ENCODE results near the gene AIFM1.

AIFM1 gene

GRCh38 chrX:130170752-130171445 lies 5.3 kb upstream of the AIFM1 start:
- peak; percentile 11 for DNase-seq (ENCODE audit: low read depth, low spot score)

- DNase-seq (ENCODE audit: low read depth, low spot score), result no peak
These were observed 1.4 kb upstream of the AIFM1 start for GRCh38 chrX:130167040-130167439.

- no peak for DNase-seq (ENCODE audit: low read depth, low spot score)
These were observed 799 bp upstream of the AIFM1 start for GRCh38 chrX:130166503-130166777.

GRCh38 chrX:130165181-130165702 lies 399 bp downstream of the AIFM1 start:
- DNase-seq (ENCODE audit: low read depth, low spot score), result no peak

- no peak for DNase-seq (ENCODE audit: low read depth, low spot score)
These were observed 2.2 kb downstream of the AIFM1 start for GRCh38 chrX:130163398-130163797.

- no peak for DNase-seq (ENCODE audit: low read depth, low spot score)
These were observed 3.4 kb downstream of the AIFM1 start for GRCh38 chrX:130162094-130162735.

GRCh38 chrX:130159776-130160175 lies 5.9 kb downstream of the AIFM1 start:
- DNase-seq (ENCODE audit: low read depth, low spot score), result no peak

- DNase-seq (ENCODE audit: low read depth, low spot score), result no peak
These were observed 7.3 kb downstream of the AIFM1 start for GRCh38 chrX:130158311-130158710.

GRCh38 chrX:130155564-130155963 lies 10.1 kb downstream of the AIFM1 start:
- no peak for DNase-seq (ENCODE audit: low read depth, low spot score)

- DNase-seq (ENCODE audit: low read depth, low spot score), result no peak
These were observed 18.0 kb downstream of the AIFM1 start for GRCh38 chrX:130147631-130148030.

GRCh38 chrX:130145123-130145522 lies 20.5 kb downstream of the AIFM1 start:
- DNase-seq (ENCODE audit: low read depth, low spot score), result no peak

GRCh38 chrX:130144509-130144908 lies 21.1 kb downstream of the AIFM1 start:
- DNase-seq (ENCODE audit: low read depth, low spot score), result no peak

GRCh38 chrX:130139474-130140201 lies 26.0 kb downstream of the AIFM1 start:
- DNase-seq (ENCODE audit: low read depth, low spot score), result no peak

- no peak for DNase-seq (ENCODE audit: low read depth, low spot score)
These were observed 28.7 kb downstream of the AIFM1 start for GRCh38 chrX:130136961-130137360.

GRCh38 chrX:130136496-130136895 lies 29.1 kb downstream of the AIFM1 start:
- DNase-seq (ENCODE audit: low read depth, low spot score), result no peak

- DNase-seq (ENCODE audit: low read depth, low spot score), result no peak
These were observed 34.7 kb downstream of the AIFM1 start for GRCh38 chrX:130130990-130131389.

GRCh38 chrX:130125091-130125874 lies 40.4 kb downstream of the AIFM1 start:
- no peak for DNase-seq (ENCODE audit: low read depth, low spot score)

GRCh38 chrX:130124577-130124976 lies 41.1 kb downstream of the AIFM1 start:
- DNase-seq (ENCODE audit: low read depth, low spot score), result no peak

- no peak for DNase-seq (ENCODE audit: low read depth, low spot score)
These were observed 44.2 kb downstream of the AIFM1 start for GRCh38 chrX:130121505-130121800.

GRCh38 chrX:130120746-130121504 lies 44.7 kb downstream of the AIFM1 start:
- no peak for DNase-seq (ENCODE audit: low read depth, low spot score)

- DNase-seq (ENCODE audit: low read depth, low spot score), result no peak
These were observed 45.3 kb downstream of the AIFM1 start for GRCh38 chrX:130120321-130120731.

Measured in activated naive CD8-positive, alpha-beta T cell treated with anti-CD3 and anti-CD28 coated beads, Interleukin-2, amount 50 U/mL, for 16 hours (primary cell).